ENCODE results near the gene RGS3.

The RGS3 gene

DNA sequence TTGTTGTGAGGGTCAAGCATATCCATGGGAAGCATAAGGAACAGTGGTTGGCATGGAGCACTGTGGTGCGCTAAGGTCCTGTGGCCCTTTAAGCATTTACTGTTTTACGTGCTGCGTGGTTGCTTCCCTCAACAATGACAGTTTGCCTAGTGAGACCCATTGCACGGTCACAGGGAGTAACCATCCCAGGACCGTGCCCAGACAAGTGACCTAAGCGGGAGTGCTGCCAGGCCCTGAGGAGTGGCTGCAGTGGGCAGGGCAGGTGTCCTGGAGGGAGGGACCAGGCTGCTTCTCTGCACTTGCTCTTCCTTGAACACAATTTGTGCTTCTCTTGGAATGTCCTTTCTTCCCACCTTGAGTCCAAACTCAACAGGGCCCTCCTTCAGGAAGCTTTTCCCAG, 64.6 kb downstream of the RGS3 start:
- no peak overlapping the region for H3K4me3 ChIP-seq
- in situ Hi-C loops (cut with MboI; ENCODE audit: low sequenced_read_pairs) = no loop called here
- H3K9me3 ChIP-seq = no peaks in the 10 kb centered on the region
- H3K4me1 ChIP-seq = no peaks in the 10 kb centered on the region
- H3K27me3 ChIP-seq (ENCODE audit: low read depth) = peaks cover 28% of the 10 kb centered on the region
- no peaks in the 10 kb centered on the region for H3K36me3 ChIP-seq (replicated peaks)
- no peak for DNase-seq (ENCODE audit: low spot score in 2 of 2)

DNA sequence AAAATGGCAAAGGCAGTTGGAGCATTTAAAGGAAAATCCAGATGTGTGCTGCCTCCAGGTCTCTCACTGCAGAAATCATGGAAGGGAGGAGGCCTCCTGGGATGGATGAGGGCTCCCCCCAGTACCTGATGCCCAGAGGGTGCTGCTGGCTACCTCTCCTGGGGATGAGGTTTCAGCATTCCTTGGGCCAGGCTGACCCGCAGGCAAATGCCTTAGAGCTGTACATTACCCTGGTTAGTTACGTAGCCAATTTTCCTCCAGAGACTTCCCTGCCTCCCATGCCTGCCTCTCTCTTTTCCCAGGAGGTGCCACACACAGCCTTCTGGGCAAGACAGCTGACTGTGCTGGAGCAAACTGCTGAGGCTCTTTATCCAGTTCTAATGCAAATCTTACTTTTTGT, 65.3 kb downstream of the RGS3 start:
- Histone ChIP-seq H3K27me3 (ENCODE audit: low read depth) (peaks cover 21% of the 10 kb centered on the region), H3K9me3 (no peaks in the 10 kb centered on the region), H3K4me3 (no peak overlapping the region), H3K4me1 (no peaks in the 10 kb centered on the region), H3K36me3 (replicated peaks) (no peaks in the 10 kb centered on the region)
- no peak for DNase-seq (ENCODE audit: low spot score in 2 of 2)
- in situ Hi-C loops (cut with MboI; ENCODE audit: low sequenced_read_pairs) = no loop called here

DNA sequence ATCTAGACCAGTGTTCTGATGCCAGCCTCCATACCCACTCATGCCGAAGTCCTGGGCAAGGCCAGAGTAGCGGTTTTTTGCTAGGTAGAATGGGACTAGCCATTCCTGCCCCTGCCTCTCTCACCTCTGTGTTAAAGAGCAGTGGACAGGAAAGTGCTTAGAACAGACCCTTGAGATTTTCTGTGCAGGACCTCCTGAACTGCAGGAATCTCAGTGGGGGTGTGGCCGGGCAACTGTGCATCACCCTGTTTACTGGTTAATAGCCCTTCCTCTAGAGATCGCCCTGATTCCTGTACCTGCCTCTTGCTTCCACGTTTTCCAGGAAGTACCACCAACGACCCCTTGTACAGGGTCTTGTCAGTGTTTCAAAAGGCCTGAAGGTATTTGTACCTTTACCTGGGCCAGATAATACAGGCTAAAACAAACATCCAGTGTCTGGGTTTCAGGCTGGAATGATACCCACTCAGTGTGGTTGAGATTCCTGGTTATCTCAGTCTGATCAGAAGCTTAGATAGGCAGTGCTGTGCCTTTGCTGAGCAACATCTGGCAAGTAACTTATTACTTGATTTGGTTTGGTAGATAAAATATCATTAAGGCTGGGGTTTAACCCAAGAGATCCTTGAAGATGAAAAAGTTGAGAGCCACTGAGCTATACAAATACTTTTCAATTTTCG, 65.9 kb downstream of the RGS3 start:
- no peak for DNase-seq (ENCODE audit: low spot score in 2 of 2)
- Histone ChIP-seq H3K9me3 (no peaks in the 10 kb centered on the region), H3K27me3 (ENCODE audit: low read depth) (peaks cover 14% of the 10 kb centered on the region), H3K4me3 (no peak overlapping the region), H3K36me3 (replicated peaks) (no peaks in the 10 kb centered on the region), H3K4me1 (no peaks in the 10 kb centered on the region)
- in situ Hi-C loops (cut with MboI; ENCODE audit: low sequenced_read_pairs) = no loop called here

DNA sequence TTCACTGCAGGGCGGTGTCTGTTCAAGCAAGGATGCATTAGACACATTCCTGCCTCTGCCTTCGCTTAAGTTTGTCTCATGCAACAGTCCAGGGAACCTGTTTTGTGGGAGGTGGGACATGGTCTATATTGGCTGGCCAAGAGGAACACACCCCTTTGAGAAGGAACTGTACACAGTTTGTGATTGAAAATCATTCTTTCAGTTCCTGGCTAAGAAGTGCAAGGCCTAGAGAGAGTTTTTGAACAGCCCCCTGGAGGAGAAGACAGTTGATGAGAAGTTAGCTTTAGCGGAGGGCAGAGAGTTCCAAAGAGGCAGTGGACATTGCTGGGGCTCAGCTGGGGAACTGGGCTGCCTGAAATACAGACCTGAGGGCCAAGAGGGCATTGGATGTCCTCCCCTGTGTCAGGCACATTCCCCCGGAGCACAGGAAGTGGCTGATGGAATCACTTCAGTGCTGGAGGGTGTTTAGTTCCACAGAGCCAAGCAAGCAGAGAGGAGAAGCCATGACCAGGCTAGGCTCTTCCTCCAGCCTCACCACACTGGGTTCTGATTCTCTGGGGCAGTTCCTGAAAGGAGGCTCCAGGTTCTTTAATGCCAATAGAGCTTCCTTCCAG, 66.6 kb downstream of the RGS3 start:
- in situ Hi-C loops (cut with MboI; ENCODE audit: low sequenced_read_pairs) = no loop called here
- no peaks in the 10 kb centered on the region for H3K4me1 ChIP-seq
- no peaks in the 10 kb centered on the region for H3K36me3 ChIP-seq (replicated peaks)
- no peak for DNase-seq (ENCODE audit: low spot score in 2 of 2)
- H3K9me3 ChIP-seq = no peaks in the 10 kb centered on the region
- H3K27me3 ChIP-seq (ENCODE audit: low read depth) = peaks cover 11% of the 10 kb centered on the region
- no peak overlapping the region for H3K4me3 ChIP-seq

DNA sequence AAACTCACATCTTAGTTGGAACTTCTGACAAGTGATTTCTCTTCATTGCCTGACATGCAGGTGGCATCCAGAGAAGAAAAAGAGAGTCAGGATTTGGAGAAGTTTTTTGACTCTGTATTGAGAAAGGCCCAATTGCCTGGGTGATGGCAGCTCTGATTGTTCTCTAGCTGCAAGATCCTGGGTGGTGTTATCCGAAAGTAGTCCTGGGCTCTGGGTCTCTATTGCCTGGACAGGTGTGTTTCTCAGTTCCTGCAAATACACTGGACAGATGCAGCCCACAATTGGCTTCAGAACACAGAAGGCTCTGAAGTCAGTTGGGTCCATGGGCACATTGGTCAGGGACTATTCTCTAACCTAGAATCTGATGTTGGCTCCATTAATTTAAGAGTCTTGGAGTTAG, 67.4 kb downstream of the RGS3 start:
- peaks cover 11% of the 10 kb centered on the region for H3K27me3 ChIP-seq (ENCODE audit: low read depth)
- H3K36me3 ChIP-seq (replicated peaks) = no peaks in the 10 kb centered on the region
- in situ Hi-C loops (cut with MboI; ENCODE audit: low sequenced_read_pairs) = no loop called here
- H3K4me1 ChIP-seq = no peaks in the 10 kb centered on the region
- DNase-seq (ENCODE audit: low spot score in 2 of 2) = no peak
- no peaks in the 10 kb centered on the region for H3K9me3 ChIP-seq
- no peak overlapping the region for H3K4me3 ChIP-seq

DNA sequence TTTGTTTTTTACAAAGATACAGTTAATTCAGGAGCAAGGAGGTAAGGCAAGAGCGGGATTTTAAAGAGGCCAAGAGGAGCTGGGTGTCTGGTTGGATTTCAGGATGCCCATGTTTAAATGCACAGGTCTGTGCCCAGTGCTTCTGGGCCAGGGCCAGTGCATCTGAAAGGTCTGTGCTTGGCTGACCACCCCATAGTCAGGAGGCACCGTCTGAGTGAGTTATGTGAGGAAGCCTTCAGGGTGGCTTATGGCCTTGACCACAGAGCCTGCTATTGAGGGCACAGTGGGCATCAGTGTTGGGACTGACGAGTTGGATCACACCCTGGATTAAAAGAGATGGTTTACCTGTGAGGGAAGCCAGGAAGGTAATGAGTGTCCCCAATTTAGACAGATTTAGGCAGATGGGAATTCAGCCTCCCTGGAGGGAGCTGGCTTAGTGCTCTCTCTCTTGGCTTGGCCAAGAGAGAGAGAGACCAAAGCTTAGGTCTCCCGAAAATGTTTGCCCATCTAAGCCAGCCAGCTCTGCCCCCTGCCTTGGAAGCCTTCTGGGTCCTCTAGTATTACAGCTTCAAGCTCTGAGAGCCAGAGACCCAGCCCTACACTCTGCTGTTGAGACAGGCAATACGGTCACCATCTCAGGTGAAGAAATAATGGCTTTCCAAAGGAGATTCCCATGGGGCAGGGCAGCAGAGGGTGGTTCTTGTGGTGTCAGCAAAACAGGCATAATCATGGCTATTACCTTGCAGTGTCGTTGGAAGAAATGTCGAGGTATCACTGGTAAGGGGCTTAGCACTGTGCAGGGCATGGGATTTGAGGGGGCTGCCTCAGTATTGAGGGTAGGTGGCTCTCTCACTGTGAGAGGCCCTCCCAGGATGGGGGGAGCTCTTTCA, 68.6 kb downstream of the RGS3 start:
- peaks cover 7% of the 10 kb centered on the region for H3K27me3 ChIP-seq (ENCODE audit: low read depth)
- DNase-seq (ENCODE audit: low spot score in 2 of 2) = no peak
- no peaks in the 10 kb centered on the region for H3K9me3 ChIP-seq
- H3K36me3 ChIP-seq (replicated peaks) = no peaks in the 10 kb centered on the region
- H3K4me3 ChIP-seq = no peak overlapping the region
- in situ Hi-C loops (cut with MboI; ENCODE audit: low sequenced_read_pairs) = no loop called here
- no peaks in the 10 kb centered on the region for H3K4me1 ChIP-seq

DNA sequence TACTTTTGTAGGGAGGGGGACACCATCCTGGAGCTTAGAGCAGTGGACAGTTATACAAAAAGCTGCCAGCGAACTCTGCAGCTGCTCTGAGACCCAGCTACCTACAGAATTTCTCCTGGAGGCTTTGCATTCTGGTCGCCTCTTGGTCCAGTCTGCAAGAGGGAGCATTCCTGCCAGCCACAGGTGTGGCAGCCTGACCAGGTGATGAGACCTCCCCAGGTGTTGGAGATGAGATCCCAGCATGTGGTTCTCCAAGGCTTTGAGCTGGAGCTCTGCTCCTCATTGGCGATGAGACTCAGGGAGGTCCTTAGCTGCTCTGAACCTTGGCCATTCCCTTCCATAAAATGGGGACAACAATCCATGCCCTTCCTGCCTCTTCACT, 69.3 kb downstream of the RGS3 start:
- peaks cover 7% of the 10 kb centered on the region for H3K27me3 ChIP-seq (ENCODE audit: low read depth)
- in situ Hi-C loops (cut with MboI; ENCODE audit: low sequenced_read_pairs) = no loop called here
- H3K4me1 ChIP-seq = no peaks in the 10 kb centered on the region

DNA sequence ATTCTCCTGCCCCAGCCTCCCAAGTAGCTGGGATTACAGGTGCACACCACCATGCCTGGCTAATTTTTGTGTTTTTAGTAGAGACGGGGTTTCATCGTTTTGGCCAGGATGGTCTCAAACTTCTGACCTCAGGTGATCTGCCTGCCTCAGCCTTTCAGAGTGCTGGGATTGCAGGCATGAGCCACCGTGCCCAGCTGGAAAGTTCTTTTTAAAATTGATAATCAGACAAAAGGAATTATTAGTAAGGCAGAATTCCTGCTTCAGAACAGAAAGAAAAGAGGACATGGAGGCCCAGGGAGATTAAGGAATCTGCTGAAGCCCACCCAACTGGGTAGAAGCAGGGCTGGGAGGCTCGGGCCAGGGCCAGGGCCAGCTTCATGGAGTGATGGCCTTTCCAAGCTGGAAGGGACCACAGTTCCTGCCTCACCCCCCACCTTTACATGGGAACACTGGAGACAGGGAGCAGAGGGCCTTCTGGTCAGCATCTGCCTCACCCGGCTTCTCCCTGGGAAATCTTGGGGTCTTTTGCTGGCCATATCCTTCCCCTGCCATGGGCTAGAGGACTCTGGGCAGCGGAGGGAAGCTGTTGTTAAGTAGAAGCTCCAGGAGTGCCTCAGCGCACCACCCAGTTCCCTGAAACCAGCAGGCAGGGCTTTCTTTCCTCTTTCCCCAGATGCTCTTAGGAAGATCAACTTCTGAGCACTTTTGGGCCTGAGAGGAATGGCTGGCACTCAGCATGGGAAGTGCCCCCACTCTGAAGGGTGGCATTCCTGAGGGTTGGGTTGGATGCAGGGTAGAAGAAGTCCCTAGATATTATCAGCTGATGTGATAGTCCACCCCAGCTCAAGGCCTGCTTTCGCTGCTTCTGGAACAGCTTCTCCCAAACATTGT, 70.1 kb downstream of the RGS3 start:
- no peak for DNase-seq (ENCODE audit: low spot score in 2 of 2)
- Histone ChIP-seq H3K27me3 (ENCODE audit: low read depth) (peaks cover 7% of the 10 kb centered on the region), H3K36me3 (replicated peaks) (no peaks in the 10 kb centered on the region), H3K4me1 (no peaks in the 10 kb centered on the region), H3K4me3 (no peak overlapping the region), H3K9me3 (no peaks in the 10 kb centered on the region)
- in situ Hi-C loops (cut with MboI; ENCODE audit: low sequenced_read_pairs) = no loop called here

More for the DNA sequence above, 69.3 kb downstream of the RGS3 start:
- DNase-seq (ENCODE audit: low spot score in 2 of 2) = no peak
- Histone ChIP-seq H3K4me3 (no peak overlapping the region), H3K36me3 (replicated peaks) (no peaks in the 10 kb centered on the region), H3K9me3 (no peaks in the 10 kb centered on the region)

DNA sequence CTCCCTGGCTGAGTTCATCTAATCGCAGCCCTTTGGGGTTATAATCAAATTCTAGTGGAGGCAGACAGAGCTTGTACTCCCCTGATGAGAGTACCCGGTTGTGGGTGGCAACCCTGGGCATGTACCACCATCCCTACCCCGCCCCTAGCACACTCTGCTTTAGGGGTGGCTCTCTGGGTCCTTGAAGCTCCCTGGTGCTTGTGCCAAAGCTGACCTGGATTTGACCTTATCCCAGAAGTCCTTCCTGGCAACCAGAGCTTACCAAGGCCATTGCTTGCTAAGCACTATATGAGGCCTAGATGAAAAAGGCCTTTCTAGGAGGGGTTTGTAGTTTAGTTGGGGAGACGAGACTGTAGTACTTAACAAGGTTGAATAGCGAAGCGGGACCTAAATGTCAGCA, 72.2 kb downstream of the RGS3 start:
- in situ Hi-C loops (cut with MboI; ENCODE audit: low sequenced_read_pairs) = no loop called here

DNA sequence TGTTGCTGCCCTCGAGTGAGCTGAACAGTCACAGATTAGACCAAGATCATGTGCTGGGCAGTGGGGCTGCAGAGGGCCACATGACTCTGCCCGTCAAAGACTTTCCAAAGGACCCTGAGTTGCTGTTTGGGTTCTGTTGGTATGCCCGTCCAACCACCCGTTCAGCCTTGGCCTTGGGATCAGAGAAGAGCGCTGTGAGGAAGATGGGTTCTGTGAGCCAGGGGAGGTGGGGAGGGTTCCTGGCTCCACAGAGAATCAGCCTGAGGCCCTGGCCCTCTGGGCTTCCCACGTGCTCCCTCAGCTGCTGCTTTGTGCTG, 72.6 kb downstream of the RGS3 start:
- no peak for DNase-seq (ENCODE audit: low spot score in 2 of 2)
- in situ Hi-C loops (cut with MboI; ENCODE audit: low sequenced_read_pairs) = no loop called here

More for the DNA sequence above, 72.2 kb downstream of the RGS3 start:
- Histone ChIP-seq H3K4me3 (no peak overlapping the region), H3K4me1 (no peaks in the 10 kb centered on the region), H3K36me3 (replicated peaks) (no peaks in the 10 kb centered on the region), H3K27me3 (ENCODE audit: low read depth) (peaks cover 3% of the 10 kb centered on the region; the same call in 1 of the 2 replicates), H3K9me3 (no peaks in the 10 kb centered on the region)
- no peak for DNase-seq (ENCODE audit: low spot score in 2 of 2)

DNA sequence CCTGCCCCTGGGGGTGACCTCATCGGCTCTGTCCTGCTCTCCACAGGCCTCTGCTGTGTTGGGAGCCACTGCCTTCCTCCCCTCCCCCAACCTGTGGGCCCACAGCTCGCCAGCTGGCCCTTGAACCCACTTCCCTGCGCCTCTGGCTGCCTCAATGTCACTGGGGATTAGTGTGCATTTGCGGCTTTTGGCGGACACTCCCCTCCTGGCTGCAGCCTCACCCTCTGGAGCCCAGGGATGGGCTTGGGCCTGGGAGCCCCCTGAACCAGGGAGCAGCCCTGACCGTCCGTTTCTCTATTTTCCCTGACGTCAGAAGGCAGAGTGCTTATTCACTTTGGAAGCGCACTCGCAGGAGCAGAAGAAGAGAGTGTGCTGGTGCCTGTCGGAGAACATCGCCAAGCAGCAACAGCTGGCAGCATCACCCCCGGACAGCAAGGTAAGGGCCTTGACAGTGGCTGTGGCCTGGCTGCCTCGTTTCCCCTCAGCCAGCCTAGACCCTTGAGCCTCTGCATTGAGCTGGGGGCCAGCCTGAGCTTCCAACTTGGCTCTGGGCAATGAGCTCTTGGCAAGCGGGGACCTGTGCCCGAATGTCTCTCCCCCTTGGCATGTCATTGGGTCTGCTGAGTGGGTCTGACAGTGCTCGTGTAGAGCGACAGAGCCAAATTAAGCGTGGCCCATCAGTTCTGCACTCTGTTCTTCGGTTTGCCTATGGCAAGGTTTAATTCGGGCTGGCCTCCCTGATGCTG, 73.1 kb downstream of the RGS3 start:
- H3K9me3 ChIP-seq = no peaks in the 10 kb centered on the region
- in situ Hi-C loops (cut with MboI; ENCODE audit: low sequenced_read_pairs) = no loop called here
- peaks cover 3% of the 10 kb centered on the region; the same call in 1 of the 2 replicates for H3K27me3 ChIP-seq (ENCODE audit: low read depth)
- H3K4me1 ChIP-seq = no peaks in the 10 kb centered on the region; the same call in 1 of the 2 replicates
- H3K4me3 ChIP-seq = no peak overlapping the region
- no peaks in the 10 kb centered on the region for H3K36me3 ChIP-seq (replicated peaks)
- no peak for DNase-seq (ENCODE audit: low spot score in 2 of 2)

More for the DNA sequence above, 72.6 kb downstream of the RGS3 start:
- H3K27me3 ChIP-seq (ENCODE audit: low read depth) = peaks cover 3% of the 10 kb centered on the region; the same call in 1 of the 2 replicates
- no peaks in the 10 kb centered on the region for H3K36me3 ChIP-seq (replicated peaks)
- no peaks in the 10 kb centered on the region for H3K9me3 ChIP-seq
- no peaks in the 10 kb centered on the region; the same call in 1 of the 2 replicates for H3K4me1 ChIP-seq
- H3K4me3 ChIP-seq = no peak overlapping the region

DNA sequence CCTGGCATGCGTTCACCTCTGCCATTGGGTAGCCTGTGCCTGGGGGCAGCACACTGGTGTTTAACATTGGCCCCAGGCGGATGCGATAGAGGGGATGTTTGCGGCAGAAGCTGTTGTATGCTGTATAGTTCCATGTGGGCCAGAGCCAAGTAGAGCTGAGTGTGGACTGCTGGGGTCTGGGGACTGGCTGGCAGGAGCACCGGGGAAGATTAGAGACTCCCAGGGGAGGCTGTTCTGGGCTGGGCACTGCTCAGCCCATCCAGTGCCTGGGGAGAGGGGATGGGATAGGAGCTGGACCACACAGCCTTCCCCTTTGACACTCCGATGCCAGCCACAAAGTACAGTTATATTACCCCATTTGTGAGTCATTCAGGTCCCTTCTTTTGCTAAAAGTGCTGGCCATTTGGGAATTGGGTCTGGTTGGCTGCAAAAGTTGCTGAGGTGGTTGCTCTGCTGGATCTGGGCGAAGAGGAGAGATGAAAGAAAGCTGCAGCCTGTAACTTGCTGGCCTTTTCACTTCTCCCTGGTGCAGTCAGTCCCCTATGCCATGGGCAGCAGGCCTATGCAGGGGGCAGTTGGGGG, 73.8 kb downstream of the RGS3 start:
- in situ Hi-C loops (cut with MboI; ENCODE audit: low sequenced_read_pairs) = no loop called here
- DNase-seq (ENCODE audit: low spot score in 2 of 2) = no peak
- no peaks in the 10 kb centered on the region for H3K36me3 ChIP-seq (replicated peaks)
- H3K4me1 ChIP-seq = no peaks in the 10 kb centered on the region; the same call in 1 of the 2 replicates
- H3K27me3 ChIP-seq (ENCODE audit: low read depth) = peaks cover under 1% of the 10 kb centered on the region; the same call in 1 of the 2 replicates
- H3K9me3 ChIP-seq = no peaks in the 10 kb centered on the region
- no peak overlapping the region for H3K4me3 ChIP-seq

Data from HAP-1 (cell line).